ENCODE data around the gene HOXB6. TPM values are rescaled to one million over a fixed set of nuclear protein-coding genes. Genes with fewer than 3 reads are reported as not detected.

The HOXB6 gene
- total and polyA plus RNA-seq, 4 donors, result 0.17 to 1.1 (median 0.46) TPM

DNA sequence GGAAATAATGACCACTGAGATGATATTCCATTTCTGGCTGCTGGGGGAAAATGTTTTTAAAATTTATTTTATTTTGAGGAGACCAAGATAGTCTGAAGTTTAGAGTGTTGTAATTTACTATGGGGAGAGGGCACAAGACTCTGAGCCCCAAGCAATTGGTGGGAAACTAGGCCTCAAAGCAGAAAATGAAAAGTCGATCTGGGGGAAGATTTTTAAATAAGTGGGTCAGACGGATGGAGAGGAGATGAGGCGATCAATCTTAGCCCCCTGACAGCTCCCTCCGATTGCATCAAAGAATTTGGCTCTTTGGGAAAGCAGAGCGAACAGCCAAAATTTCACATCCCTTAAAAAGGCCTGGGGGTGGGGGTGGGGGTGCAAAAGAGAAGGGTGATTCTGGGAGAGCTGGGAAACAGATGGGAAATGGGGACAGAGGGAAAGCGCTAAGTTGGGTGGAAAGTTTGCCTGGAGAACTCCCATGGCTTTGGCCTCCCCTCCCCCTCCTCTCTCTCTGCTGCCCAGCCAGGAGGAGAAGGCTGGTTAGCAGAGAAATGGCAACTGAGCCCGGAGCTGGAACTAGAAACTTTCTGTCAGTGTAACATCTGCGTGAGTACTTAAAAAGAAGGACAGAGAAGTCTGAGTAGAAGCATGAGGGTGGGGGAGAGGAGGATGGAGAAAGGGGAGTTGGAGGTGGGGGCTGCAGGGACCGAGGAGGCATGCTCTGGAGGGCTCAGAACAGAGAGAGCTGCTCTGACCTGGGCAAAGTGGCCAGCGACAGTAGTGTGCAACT is 58.5 kb downstream of the HOXB6 start:
- no peak overlapping the region for H3K9ac ChIP-seq (ENCODE audit: low read depth in 1 of 2, low read length in 2 of 2)
- H3K27ac ChIP-seq (ENCODE audit: low read depth in 1 of 2, low read length in 2 of 2), result peak overlapping the region in 1 of 2 donors; percentile 53
- no peak overlapping the region for H3K4me3 ChIP-seq (ENCODE audit: low read depth in 1 of 3, low read length in 3 of 3)
- no peaks in the 10 kb centered on the region for H3K9me3 ChIP-seq (ENCODE audit: control insufficient read depth in 4 of 4, low read length in 3 of 4)
- TF ChIP-seq RAD21 (IDR thresholded peaks at IDR 0.05), result no peak
- no peak for DNase-seq (ENCODE audit: low spot score)
- WGBS, result 32% methylated on average over 10 of the region's 10 CpGs
- peaks cover 0 to 12% (median 3%) of the 10 kb centered on the region in 4 donors for H3K4me1 ChIP-seq (ENCODE audit: control insufficient read depth in 4 of 4, insufficient read depth in 4 of 4, low read length in 3 of 4)
- H3K27me3 ChIP-seq (ENCODE audit: control insufficient read depth in 4 of 4, insufficient read depth in 4 of 4, low read length in 3 of 4), result peaks cover under 1 to 10% (median 5%) of the 10 kb centered on the region in 4 donors
- no peaks in the 10 kb centered on the region for H3K36me3 ChIP-seq (ENCODE audit: control insufficient read depth in 4 of 4, insufficient read depth in 3 of 4, low read depth in 1 of 4, low read length in 3 of 4)

Small RNA genes within 50 kb of the gene (small RNA-seq; reads per million reads assigned to genes)
- not detected for gene MIR196A1

Other genes starting within 250 kb of the HOXB6 start
- 1 to 10 TPM; 2.5 to 7.2 TPM for gene SKAP1, start 174.8 kb downstream of the HOXB6 start, total RNA-seq
- gene SKAP1, start 174.8 kb downstream of the HOXB6 start, polyA plus RNA-seq, result 10 to 100 TPM; 15.4 to 20.8 TPM
- gene HOXB1, start 74.0 kb downstream of the HOXB6 start, total RNA-seq, result not detected
- not detected for gene HOXB1, start 74.0 kb downstream of the HOXB6 start, polyA plus RNA-seq
- 1 to 10 TPM in 1 of 2 donors, under 1 TPM in 1; 0.67 to 2.3 TPM for gene HOXB2, start 59.9 kb downstream of the HOXB6 start, total RNA-seq
- gene HOXB2, start 59.9 kb downstream of the HOXB6 start, polyA plus RNA-seq, result 1 to 10 TPM; 1.3 to 2.5 TPM
- gene HOXB4, start 26.6 kb downstream of the HOXB6 start, total RNA-seq, result under 1 TPM; 0.65 to 0.75 TPM
- under 1 TPM; 0.19 to 0.35 TPM for gene HOXB4, start 26.6 kb downstream of the HOXB6 start, polyA plus RNA-seq
- 1 to 10 TPM in 1 of 2 donors, under 1 TPM in 1; 0.75 to 2.2 TPM for gene HOXB3, start 14.7 kb downstream of the HOXB6 start, total RNA-seq
- gene HOXB3, start 14.7 kb downstream of the HOXB6 start, polyA plus RNA-seq, result 1 to 10 TPM; 1.0 to 1.3 TPM
- under 1 TPM in 1 of 2 donors, not detected in 1; 0.08 TPM for gene HOXB5, start 11.2 kb downstream of the HOXB6 start, total RNA-seq
- under 1 TPM; 0.36 to 0.38 TPM for gene HOXB5, start 11.2 kb downstream of the HOXB6 start, polyA plus RNA-seq
- gene HOXB7, start 6.0 kb upstream of the HOXB6 start, total RNA-seq, result under 1 TPM; 0.08 to 0.28 TPM
- gene HOXB7, start 6.0 kb upstream of the HOXB6 start, polyA plus RNA-seq, result under 1 TPM; 0.26 to 0.31 TPM
- gene HOXB8, start 10.3 kb upstream of the HOXB6 start, total RNA-seq, result not detected
- gene HOXB8, start 10.3 kb upstream of the HOXB6 start, polyA plus RNA-seq, result not detected
- not detected for gene HOXB9, start 21.4 kb upstream of the HOXB6 start, total RNA-seq
- not detected for gene HOXB9, start 21.4 kb upstream of the HOXB6 start, polyA plus RNA-seq
- not detected for gene PRAC1, start 117.5 kb upstream of the HOXB6 start, total RNA-seq
- gene PRAC1, start 117.5 kb upstream of the HOXB6 start, polyA plus RNA-seq, result not detected
- gene PRAC2, start 118.2 kb upstream of the HOXB6 start, total RNA-seq, result not detected
- not detected for gene PRAC2, start 118.2 kb upstream of the HOXB6 start, polyA plus RNA-seq
- not detected for gene HOXB13, start 123.8 kb upstream of the HOXB6 start, total RNA-seq
- gene HOXB13, start 123.8 kb upstream of the HOXB6 start, polyA plus RNA-seq, result not detected
- under 1 TPM in 1 of 2 donors, not detected in 1; 0.08 TPM for gene TTLL6, start 212.2 kb upstream of the HOXB6 start, total RNA-seq
- gene TTLL6, start 212.2 kb upstream of the HOXB6 start, polyA plus RNA-seq, result under 1 TPM in 1 of 2 donors, not detected in 1; 0.02 TPM
- gene CALCOCO2, start 226.0 kb upstream of the HOXB6 start, total RNA-seq, result 10 to 100 TPM; 23.0 to 64.9 TPM
- gene CALCOCO2, start 226.0 kb upstream of the HOXB6 start, polyA plus RNA-seq, result 10 to 100 TPM; 38.9 to 49.1 TPM